Thyroid gland (tissue), 4 donors: Measurements from ENCODE around the gene SDHA.

Source experiments
- POLR2A ChIP-seq, 2 donors: fragments of 450-650 bp; IDR thresholded peaks; one replicate each; pipeline ENCODE4 v1.6.1; 2017; ENCODE audit warnings: antibody characterized with exemption in 2 of 2, mild to moderate bottlenecking in 2 of 2, moderate library complexity in 1 of 2
- TF ChIP-seq, protein P1 (sequence below), 6 experiments: fragments of 200-600 bp in 3 of 6; fragments of 450-650 bp in 3 of 6; sonication (generic) in 3 of 6; IDR thresholded peaks; one replicate each; pipeline ENCODE4 v1.5.1; 2016 to 2019; ENCODE audit warnings: antibody characterized with exemption in 6 of 6, mild to moderate bottlenecking in 2 of 6, inconsistent platforms in 1 of 6, moderate library complexity in 1 of 6

DNA sequence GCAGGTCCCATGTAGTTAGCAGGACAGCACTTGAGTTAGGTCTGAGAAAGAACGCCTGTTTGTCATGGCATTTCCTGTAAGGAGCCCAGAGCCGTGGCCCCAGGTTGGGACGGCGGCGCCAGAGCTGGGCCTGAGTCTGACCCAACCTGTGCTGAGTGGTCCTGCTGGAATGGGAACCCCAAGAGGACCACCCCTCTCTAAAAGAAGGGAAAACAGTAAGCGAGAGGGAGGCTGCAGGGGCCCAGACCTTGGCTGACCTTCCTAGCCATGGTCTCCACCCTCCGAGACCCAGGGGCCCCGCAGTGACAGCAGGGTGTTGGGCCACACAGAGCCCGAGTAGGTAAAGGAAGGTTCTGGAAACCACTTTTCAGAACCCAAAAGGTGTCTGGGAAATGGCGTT is 28.6 kb upstream of the SDHA start:
- TF ChIP-seq, protein P1, sequence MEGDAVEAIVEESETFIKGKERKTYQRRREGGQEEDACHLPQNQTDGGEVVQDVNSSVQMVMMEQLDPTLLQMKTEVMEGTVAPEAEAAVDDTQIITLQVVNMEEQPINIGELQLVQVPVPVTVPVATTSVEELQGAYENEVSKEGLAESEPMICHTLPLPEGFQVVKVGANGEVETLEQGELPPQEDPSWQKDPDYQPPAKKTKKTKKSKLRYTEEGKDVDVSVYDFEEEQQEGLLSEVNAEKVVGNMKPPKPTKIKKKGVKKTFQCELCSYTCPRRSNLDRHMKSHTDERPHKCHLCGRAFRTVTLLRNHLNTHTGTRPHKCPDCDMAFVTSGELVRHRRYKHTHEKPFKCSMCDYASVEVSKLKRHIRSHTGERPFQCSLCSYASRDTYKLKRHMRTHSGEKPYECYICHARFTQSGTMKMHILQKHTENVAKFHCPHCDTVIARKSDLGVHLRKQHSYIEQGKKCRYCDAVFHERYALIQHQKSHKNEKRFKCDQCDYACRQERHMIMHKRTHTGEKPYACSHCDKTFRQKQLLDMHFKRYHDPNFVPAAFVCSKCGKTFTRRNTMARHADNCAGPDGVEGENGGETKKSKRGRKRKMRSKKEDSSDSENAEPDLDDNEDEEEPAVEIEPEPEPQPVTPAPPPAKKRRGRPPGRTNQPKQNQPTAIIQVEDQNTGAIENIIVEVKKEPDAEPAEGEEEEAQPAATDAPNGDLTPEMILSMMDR (IDR thresholded peaks at IDR 0.05), result no peak
- TF ChIP-seq POLR2A (IDR thresholded peaks at IDR 0.05), result no peak
